Suprapubic skin (tissue), 4 donors: Measurements from ENCODE around the gene IDI2. TPM values are rescaled to one million over a fixed set of nuclear protein-coding genes. Genes with fewer than 3 reads are reported as not detected.
A peak's percentile ranks its signal among the peaks of the same experiment; 100 is the strongest.

Source experiments
- DNase-seq, 2 donors: peaks; one replicate each; pipeline ENCODE4 v3.0.0-alpha.2; 2019; ENCODE audit warnings: low spot score in 2 of 2
- H3K27ac ChIP-seq: fragments of 200-600 bp; sonication (generic); one replicate; pipeline ENCODE4 v1.5.1; 2019
- H3K27me3 ChIP-seq: fragments of 200-600 bp; sonication (generic); one replicate; pipeline ENCODE4 v1.5.1; 2019
- H3K36me3 ChIP-seq: fragments of 200-600 bp; sonication (generic); one replicate; pipeline ENCODE4 v1.5.1; 2019
- H3K4me1 ChIP-seq: fragments of 200-600 bp; sonication (generic); one replicate; pipeline ENCODE4 v1.5.1; 2019
- H3K4me3 ChIP-seq: fragments of 200-600 bp; sonication (generic); one replicate; pipeline ENCODE4 v1.5.1; 2019; ENCODE audit warnings: mild to moderate bottlenecking
- H3K9me3 ChIP-seq: fragments of 200-600 bp; sonication (generic); one replicate; pipeline ENCODE4 v1.5.1; 2019
- EP300 ChIP-seq: sonication (generic); formaldehyde crosslinking; IDR thresholded peaks from one replicate; pipeline ENCODE4 v1.6.1; 2017; ENCODE audit warnings: antibody characterized with exemption
- POLR2A ChIP-seq, 2 donors: fragments of 450-650 bp; IDR thresholded peaks; one replicate each; pipeline ENCODE4 v1.6.1; 2017; ENCODE audit warnings: antibody characterized with exemption in 2 of 2, mild to moderate bottlenecking in 2 of 2, moderate library complexity in 2 of 2
- POLR2AphosphoS5 ChIP-seq, 3 donors: sonication (generic); formaldehyde crosslinking; IDR thresholded peaks; one replicate each; pipeline ENCODE4 v1.6.1; 2017; ENCODE audit warnings: antibody characterized with exemption in 3 of 3
- WGBS: methylation state at CpG from one replicate; pipeline ENCODE4 v1.1.5; 2018; 5-methylcytosine and 5-hydroxymethylcytosine counted together
- total RNA-seq, 4 donors: library from RNA; depleted of rRNA; stranded (reverse); fragments of >200 nt; gene quantifications; one replicate each; pipeline ENCODE4 v1.1.0, GENCODE V29; 2016
- TF ChIP-seq, protein P1 (sequence below), 2 donors: fragments of 200-600 bp in 1 of 2; fragments of 450-650 bp in 1 of 2; sonication (generic) in 1 of 2; IDR thresholded peaks; one replicate each; pipeline ENCODE4 v1.5.1; 2016 to 2019; ENCODE audit warnings: antibody characterized with exemption in 2 of 2, mild to moderate bottlenecking in 1 of 2, moderate library complexity in 1 of 2

The IDI2 gene
- total RNA-seq, 4 donors from 2014 or later = not detected

DNA sequence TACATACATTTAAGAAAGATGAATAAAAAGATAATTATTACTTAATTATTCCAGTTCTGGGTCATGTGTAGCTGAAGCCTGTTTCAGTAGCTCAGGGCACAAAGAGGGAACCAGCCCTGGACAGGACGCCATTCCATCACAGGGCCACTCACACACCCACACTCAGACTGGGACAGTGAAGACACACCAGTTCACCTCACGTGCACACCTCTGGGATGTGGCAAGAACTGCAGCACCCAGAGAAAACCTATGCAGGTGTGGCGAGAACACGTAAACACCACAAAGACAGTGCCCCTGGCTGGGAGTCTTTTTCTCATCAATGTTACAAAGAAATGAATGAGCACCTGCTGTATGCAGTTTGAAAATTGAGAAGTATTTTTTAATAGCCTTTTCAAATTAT lies 24.9 kb upstream of the IDI2 start:
- peaks cover 13% of the 10 kb centered on the region for H3K36me3 ChIP-seq
- TF ChIP-seq, protein P1, sequence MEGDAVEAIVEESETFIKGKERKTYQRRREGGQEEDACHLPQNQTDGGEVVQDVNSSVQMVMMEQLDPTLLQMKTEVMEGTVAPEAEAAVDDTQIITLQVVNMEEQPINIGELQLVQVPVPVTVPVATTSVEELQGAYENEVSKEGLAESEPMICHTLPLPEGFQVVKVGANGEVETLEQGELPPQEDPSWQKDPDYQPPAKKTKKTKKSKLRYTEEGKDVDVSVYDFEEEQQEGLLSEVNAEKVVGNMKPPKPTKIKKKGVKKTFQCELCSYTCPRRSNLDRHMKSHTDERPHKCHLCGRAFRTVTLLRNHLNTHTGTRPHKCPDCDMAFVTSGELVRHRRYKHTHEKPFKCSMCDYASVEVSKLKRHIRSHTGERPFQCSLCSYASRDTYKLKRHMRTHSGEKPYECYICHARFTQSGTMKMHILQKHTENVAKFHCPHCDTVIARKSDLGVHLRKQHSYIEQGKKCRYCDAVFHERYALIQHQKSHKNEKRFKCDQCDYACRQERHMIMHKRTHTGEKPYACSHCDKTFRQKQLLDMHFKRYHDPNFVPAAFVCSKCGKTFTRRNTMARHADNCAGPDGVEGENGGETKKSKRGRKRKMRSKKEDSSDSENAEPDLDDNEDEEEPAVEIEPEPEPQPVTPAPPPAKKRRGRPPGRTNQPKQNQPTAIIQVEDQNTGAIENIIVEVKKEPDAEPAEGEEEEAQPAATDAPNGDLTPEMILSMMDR (IDR thresholded peaks at IDR 0.05) = no peak
- TF ChIP-seq POLR2A (IDR thresholded peaks at IDR 0.05) (no peak), EP300 (no peak), POLR2AphosphoS5 (IDR thresholded peaks at IDR 0.05) (no peak)
- H3K4me1 ChIP-seq = peaks cover 56% of the 10 kb centered on the region
- peak overlapping the region; percentile 70 for H3K4me3 ChIP-seq
- DNase-seq = no peak
- no peaks in the 10 kb centered on the region for H3K9me3 ChIP-seq
- WGBS = 44% methylated on average over 4 of the region's 4 CpGs
- peak overlapping the region; percentile 97 for H3K27ac ChIP-seq
- no peaks in the 10 kb centered on the region for H3K27me3 ChIP-seq

- Histone ChIP-seq H3K36me3 (peaks cover 13% of the 10 kb centered on the region), H3K9me3 (no peaks in the 10 kb centered on the region), H3K4me3 (peak overlapping the region; percentile 70), H3K27ac (peak overlapping the region; percentile 97), H3K27me3 (no peaks in the 10 kb centered on the region), H3K4me1 (peaks cover 56% of the 10 kb centered on the region)
- no peak for DNase-seq
- TF ChIP-seq POLR2AphosphoS5 (IDR thresholded peaks at IDR 0.05) (no peak), POLR2A (IDR thresholded peaks at IDR 0.05) (no peak), EP300 (no peak)
- TF ChIP-seq, protein P1 (IDR thresholded peaks at IDR 0.05) = no peak
- 27% methylated on average over 5 of the region's 5 CpGs for WGBS
These were observed 24.5 kb upstream of the IDI2 start for GRCh38 chr10:1050145-1050544.

DNA sequence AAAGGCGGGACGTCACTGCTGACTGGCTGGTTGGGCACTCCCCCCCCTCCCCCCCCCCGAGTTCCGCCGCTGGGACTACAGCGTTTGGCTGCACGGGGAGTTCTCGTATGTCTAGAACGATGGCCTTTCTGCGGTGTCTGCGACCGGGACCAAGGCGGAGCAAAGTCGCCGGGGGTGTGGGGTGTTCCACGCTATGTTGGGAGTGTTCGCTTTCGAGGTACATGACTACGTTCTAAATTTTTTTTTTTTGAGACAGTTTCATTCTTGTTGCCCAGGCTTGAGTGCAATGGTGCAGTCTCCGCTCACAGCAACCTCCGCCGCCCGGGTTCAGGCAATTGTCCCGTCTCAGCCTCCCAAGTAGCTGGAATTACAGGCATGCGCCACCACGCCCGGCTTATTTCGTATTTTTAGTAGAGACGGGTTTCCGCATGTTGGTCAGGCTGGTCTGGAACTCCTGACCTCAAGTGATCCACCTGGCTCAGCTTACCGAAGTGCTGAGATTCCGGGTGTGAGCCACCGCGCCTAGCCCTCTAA lies 23.8 kb upstream of the IDI2 start:
- H3K4me1 ChIP-seq = peaks cover 54% of the 10 kb centered on the region
- WGBS = under 1% methylated on average over 30 of the region's 34 CpGs
- peaks cover 13% of the 10 kb centered on the region for H3K36me3 ChIP-seq
- H3K27ac ChIP-seq = peak overlapping the region; percentile 97
- no peak for DNase-seq
- H3K27me3 ChIP-seq = no peaks in the 10 kb centered on the region
- H3K9me3 ChIP-seq = no peaks in the 10 kb centered on the region
- TF ChIP-seq EP300 = no peak
- no peak for TF ChIP-seq POLR2AphosphoS5 (IDR thresholded peaks at IDR 0.05)
- no peak for TF ChIP-seq POLR2A (IDR thresholded peaks at IDR 0.05)
- TF ChIP-seq, protein P1 (IDR thresholded peaks at IDR 0.05) = no peak
- peak overlapping the region; percentile 70 for H3K4me3 ChIP-seq

DNA sequence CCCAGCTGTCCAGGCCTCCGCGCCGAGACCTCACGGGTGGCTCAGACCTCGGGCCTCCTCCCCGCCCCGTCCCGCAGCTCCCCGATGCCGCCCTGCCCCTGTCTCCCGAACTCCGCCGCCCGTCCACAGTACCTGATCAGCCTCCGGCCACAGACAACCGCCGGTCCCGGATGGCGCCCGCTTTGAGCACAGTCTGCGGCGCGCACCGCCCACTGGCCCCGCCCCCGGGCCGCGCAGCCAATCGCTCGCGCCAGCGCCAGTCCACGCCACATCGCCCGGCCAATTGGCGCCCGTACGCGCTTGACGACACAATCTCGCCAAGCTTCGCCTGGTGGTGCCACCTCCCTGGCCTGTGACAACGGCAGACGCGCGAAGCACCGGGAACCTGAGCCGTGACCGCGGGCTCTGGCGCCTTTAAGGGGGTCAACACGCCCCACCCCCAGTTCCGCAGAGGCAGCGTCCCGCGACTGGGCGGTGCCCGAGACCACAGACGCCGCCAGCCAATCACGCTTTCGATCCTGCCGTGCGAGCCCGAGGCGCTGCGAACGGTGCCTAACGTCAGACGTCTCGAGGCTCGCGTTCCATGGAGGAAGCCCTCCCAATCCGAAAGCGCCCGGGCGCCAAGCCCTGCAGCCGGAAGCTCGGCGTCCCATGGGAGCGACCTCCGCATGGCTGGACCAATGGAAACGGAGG lies 23.2 kb upstream of the IDI2 start, which contains the start of gene IDI1:
TSS of gene IDI1 (minus strand) at position 388 of the 693 bp plus-strand sequence. CDS start at position 272, 116 bp downstream.
- Histone ChIP-seq H3K4me3 (peak within 1 kb of the TSS; percentile 70), H3K4me1 (peaks cover 53% of the 10 kb centered on the region), H3K36me3 (peaks cover 12% of the 10 kb centered on the region), H3K9me3 (no peaks in the 10 kb centered on the region), H3K27me3 (no peaks in the 10 kb centered on the region), H3K27ac (peak within 1 kb of the TSS; percentile 97)
- DNase-seq = peak; percentile 98 to 99
- WGBS = no CpG with 5 or more reads among the region's 83 CpGs
- TF ChIP-seq POLR2A (IDR thresholded peaks at IDR 0.05) (peak; percentile 80 to 97), EP300 (no peak), POLR2AphosphoS5 (IDR thresholded peaks at IDR 0.05) (peak in 2 of 3 donors; percentile 85 to 91)
- TF ChIP-seq, protein P1 (IDR thresholded peaks at IDR 0.05) = no peak

DNA sequence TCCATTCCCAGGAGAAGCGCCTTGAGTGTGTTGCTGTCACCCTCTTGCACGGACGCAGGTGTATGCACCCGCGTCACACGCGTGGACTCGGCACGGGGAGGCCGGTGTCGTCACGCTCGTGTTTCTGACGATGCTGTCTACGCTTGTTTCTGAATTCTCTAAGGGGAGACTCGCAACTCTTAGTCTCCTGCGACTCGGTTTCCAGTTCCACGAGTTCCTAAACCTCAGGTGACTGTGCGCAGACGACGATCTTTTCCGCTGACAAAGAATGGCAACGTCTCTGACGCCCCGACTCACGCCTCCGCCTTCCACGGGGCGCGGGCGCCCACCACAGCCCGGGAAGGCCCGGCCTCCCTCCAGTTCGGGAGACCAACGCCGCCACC lies 22.7 kb upstream of the IDI2 start:
- H3K4me1 ChIP-seq = peaks cover 49% of the 10 kb centered on the region
- H3K4me3 ChIP-seq = peak overlapping the region; percentile 70
- peak overlapping the region; percentile 97 for H3K27ac ChIP-seq
- H3K27me3 ChIP-seq = no peaks in the 10 kb centered on the region
- no peaks in the 10 kb centered on the region for H3K9me3 ChIP-seq
- TF ChIP-seq POLR2AphosphoS5 (IDR thresholded peaks at IDR 0.05) = peak in 1 of 3 donors; percentile 7
- TF ChIP-seq, protein P1 (IDR thresholded peaks at IDR 0.05) = no peak
- H3K36me3 ChIP-seq = peaks cover 7% of the 10 kb centered on the region
- no peak for DNase-seq
- WGBS = under 1% methylated on average over 23 of the region's 37 CpGs
